SK-N-SH (cell line): ENCODE data around the gene TRAF7.

Source experiments
- CHD2 ChIP-seq: fragments of 150-350 bp; IDR thresholded peaks from 2 replicates; pipeline ENCODE4 v1.6.1; 2018; ENCODE audit warnings: low read length; ENCODE audit not compliant: partially characterized antibody
- GABPA ChIP-seq: IDR thresholded peaks from 2 replicates; pipeline ENCODE4 v1.4.0; 2012; ENCODE audit warnings: low read depth, mild to moderate bottlenecking
- MEF2A ChIP-seq: IDR thresholded peaks from 2 replicates; pipeline ENCODE4 v1.4.0; 2012; ENCODE audit warnings: low read depth, borderline replicate concordance
- RAD21 ChIP-seq: IDR thresholded peaks from 2 replicates; pipeline ENCODE4 v1.6.1; 2012; ENCODE audit warnings: mild to moderate bottlenecking, low read length
- TF ChIP-seq, protein P1 (sequence below): fragments of 200-600 bp; sonication (generic); IDR thresholded peaks from 2 replicates; pipeline ENCODE4 v1.6.1; 2017; ENCODE audit warnings: antibody characterized with exemption, mild to moderate bottlenecking, moderate library complexity

DNA sequence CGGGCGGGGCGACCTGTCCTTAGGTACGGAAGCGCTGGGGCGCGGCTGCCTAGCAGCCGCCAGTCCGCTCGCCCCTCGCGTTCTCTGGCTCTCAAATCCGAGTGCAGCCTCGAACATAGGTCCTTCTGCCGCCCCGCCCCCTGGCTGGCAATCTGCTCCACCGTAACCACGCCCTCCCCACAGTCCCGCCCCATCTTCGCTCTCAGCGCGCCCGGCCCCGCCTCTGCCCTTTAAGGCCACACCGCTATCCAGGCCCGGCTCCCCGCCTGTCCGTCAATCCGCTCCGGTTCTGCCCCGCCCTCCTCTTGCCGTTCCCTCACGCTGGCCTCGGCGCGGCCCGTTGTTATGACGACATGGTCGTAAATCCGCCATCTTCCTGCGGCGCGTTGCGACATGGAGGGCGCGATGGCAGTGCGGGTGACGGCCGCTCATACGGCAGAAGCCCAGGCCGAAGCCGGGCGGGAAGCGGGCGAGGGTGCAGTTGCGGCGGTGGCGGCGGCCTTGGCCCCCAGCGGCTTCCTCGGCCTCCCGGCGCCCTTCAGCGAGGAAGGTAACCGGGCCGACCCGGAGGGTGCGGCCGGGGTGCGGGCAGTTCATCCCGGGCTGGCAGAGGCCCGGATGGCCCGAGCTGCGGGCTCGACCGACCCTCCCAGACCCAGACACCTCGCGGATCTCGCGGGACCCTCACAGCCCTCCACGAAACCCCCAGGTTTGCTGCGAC lies 67.8 kb downstream of the TRAF7 start, which contains the start of gene E4F1:
- TF ChIP-seq MEF2A = no peak
- TF ChIP-seq RAD21 = no peak
- TF ChIP-seq, protein P1, sequence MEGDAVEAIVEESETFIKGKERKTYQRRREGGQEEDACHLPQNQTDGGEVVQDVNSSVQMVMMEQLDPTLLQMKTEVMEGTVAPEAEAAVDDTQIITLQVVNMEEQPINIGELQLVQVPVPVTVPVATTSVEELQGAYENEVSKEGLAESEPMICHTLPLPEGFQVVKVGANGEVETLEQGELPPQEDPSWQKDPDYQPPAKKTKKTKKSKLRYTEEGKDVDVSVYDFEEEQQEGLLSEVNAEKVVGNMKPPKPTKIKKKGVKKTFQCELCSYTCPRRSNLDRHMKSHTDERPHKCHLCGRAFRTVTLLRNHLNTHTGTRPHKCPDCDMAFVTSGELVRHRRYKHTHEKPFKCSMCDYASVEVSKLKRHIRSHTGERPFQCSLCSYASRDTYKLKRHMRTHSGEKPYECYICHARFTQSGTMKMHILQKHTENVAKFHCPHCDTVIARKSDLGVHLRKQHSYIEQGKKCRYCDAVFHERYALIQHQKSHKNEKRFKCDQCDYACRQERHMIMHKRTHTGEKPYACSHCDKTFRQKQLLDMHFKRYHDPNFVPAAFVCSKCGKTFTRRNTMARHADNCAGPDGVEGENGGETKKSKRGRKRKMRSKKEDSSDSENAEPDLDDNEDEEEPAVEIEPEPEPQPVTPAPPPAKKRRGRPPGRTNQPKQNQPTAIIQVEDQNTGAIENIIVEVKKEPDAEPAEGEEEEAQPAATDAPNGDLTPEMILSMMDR = no peak
- peak; percentile 90 for TF ChIP-seq CHD2
- peak; percentile 42; the same call in 1 of the 2 replicates for TF ChIP-seq GABPA
